Measurements from ENCODE around the gene RTP1. TPM values are rescaled to one million over a fixed set of nuclear protein-coding genes. Genes with fewer than 3 reads are reported as not detected.
"Not testable (repeated sequence)": the region's sequence is repeated elsewhere in the genome, so short reads cannot be mapped to it uniquely, and the experiment has no call there.

Gene RTP1
- total RNA-seq, 1 donor = not detected

DNA sequence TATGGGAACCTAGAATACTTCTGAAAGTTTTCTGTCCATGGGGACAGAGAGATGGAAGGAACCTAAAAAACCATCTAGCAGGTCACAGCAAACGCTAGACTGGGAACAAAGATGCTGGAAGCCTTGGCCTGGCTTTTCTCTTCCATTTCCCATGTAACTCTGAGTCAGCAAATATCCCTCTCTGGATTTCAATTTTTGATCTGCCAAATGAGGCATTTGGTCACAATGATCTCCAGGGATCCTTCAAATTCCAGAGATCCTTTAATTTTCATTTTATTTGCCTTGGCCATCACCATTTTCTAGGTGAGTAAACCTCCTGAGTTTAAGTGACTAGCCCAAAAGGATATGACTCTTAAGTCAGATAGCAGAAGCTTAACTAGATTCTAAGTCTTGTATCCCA lies 39.7 kb downstream of the RTP1 start:
- TF ChIP-seq, protein P1, sequence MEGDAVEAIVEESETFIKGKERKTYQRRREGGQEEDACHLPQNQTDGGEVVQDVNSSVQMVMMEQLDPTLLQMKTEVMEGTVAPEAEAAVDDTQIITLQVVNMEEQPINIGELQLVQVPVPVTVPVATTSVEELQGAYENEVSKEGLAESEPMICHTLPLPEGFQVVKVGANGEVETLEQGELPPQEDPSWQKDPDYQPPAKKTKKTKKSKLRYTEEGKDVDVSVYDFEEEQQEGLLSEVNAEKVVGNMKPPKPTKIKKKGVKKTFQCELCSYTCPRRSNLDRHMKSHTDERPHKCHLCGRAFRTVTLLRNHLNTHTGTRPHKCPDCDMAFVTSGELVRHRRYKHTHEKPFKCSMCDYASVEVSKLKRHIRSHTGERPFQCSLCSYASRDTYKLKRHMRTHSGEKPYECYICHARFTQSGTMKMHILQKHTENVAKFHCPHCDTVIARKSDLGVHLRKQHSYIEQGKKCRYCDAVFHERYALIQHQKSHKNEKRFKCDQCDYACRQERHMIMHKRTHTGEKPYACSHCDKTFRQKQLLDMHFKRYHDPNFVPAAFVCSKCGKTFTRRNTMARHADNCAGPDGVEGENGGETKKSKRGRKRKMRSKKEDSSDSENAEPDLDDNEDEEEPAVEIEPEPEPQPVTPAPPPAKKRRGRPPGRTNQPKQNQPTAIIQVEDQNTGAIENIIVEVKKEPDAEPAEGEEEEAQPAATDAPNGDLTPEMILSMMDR (IDR thresholded peaks at IDR 0.05; ENCODE audit: insufficient read depth, low read length) = no peak
- peak; percentile 25 for DNase-seq (ENCODE audit: low read depth)
- H3K4me3 ChIP-seq (ENCODE audit: low read depth, low read length) = no peak overlapping the region

DNA sequence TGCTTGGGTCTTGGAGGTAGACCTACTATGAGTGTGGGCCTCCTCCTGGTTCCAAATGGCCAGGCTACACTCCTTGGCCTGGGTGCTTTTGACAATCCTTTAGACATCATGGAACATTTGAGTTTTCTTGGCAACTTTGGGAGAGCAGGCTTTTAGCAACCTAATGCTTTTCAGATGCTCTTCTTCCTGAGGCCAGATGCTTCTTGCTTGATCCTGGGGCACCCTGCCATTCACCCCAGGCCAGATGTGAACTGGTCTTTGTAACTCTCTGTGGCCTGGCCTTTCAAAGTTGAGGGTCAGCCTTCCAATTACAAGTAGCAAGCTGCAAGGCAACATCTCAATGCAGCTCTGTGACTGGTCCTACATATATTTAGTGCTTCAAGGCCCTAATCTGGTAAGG lies 40.5 kb downstream of the RTP1 start:
- DNase-seq (ENCODE audit: low read depth) = peak; percentile 40
- TF ChIP-seq, protein P1 (IDR thresholded peaks at IDR 0.05; ENCODE audit: insufficient read depth, low read length) = no peak

GRCh38 chr3:187238239-187238638 lies 41.0 kb downstream of the RTP1 start:
- DNase-seq (ENCODE audit: low read depth) = peak; percentile 20
- no peak overlapping the region for H3K4me3 ChIP-seq (ENCODE audit: low read depth, low read length)
- TF ChIP-seq, protein P1 (IDR thresholded peaks at IDR 0.05; ENCODE audit: insufficient read depth, low read length) = no peak

More for the DNA sequence above, 40.5 kb downstream of the RTP1 start:
- H3K4me3 ChIP-seq (ENCODE audit: low read depth, low read length) = no peak overlapping the region

- peak; percentile 26 for DNase-seq (ENCODE audit: low read depth)
- H3K4me3 ChIP-seq (ENCODE audit: low read depth, low read length) = not testable (repeated sequence)
Observed at GRCh38 chr3:187238835-187239234, 41.5 kb downstream of the RTP1 start.

DNA sequence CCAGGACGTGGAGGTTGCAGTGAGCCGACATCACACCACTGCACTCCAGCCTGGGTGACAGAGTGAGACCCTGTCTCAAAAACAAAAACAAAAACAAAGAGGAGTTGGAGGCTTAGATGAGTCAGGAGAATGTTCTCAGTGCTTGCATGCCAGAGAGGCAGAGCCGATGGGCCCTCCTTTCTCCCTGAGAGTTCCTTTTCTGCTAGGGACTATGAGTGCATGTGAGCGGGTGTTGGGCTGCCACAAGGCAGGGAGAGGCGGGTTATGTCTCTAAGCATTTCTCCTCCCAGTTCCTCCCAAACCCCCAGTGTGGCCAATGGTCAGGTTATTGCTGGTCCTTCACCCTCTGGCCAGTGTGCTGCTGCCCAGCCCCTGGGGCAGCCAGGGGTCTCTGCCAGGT lies 45.1 kb downstream of the RTP1 start:
- TF ChIP-seq, protein P1 (IDR thresholded peaks at IDR 0.05; ENCODE audit: insufficient read depth, low read length) = no peak
- no peak overlapping the region for H3K4me3 ChIP-seq (ENCODE audit: low read depth, low read length)
- DNase-seq (ENCODE audit: low read depth) = no peak

GRCh38 chr3:187242900-187243299 lies 45.6 kb downstream of the RTP1 start:
- no peak overlapping the region for H3K4me3 ChIP-seq (ENCODE audit: low read depth, low read length)
- TF ChIP-seq, protein P1 (IDR thresholded peaks at IDR 0.05; ENCODE audit: insufficient read depth, low read length) = no peak
- no peak for DNase-seq (ENCODE audit: low read depth)

DNA sequence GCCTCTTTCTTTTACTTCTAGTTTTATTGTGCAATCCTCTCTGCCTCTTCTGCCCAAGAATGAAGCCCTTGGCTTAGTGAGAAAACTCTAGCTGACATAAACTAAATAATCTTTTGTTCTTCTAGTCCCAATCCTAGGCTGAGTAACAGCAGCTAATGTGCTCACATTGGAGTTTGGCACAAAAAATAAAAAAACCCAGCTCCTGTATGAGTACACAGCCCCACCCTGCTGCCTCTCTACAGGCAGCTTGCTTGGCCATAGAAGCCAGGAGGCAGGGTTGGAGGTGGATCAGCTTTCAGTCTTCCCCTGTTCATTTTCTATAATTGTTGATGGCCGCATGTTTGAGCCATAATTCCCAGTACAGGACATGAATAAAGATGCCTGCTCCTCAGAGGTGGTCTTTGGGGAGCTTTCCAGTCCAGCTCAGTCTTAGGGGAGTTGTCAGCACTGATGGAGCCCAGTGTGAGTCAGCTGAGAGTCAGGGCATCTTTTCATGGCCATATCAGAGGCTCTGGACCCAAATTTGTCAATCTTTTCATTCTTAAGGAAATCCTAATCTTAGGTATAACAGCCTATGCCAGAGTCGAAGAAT lies 46.7 kb downstream of the RTP1 start:
- TF ChIP-seq, protein P1 (IDR thresholded peaks at IDR 0.05; ENCODE audit: insufficient read depth, low read length) = peak; percentile 21
- no peak overlapping the region for H3K4me3 ChIP-seq (ENCODE audit: low read depth, low read length)
- peak; percentile 94 for DNase-seq (ENCODE audit: low read depth)
